Keratinocyte (primary cell): Measurements from ENCODE around the gene RGS3. TPM values are rescaled to one million over a fixed set of nuclear protein-coding genes. Genes with fewer than 3 reads are reported as not detected.
A peak's percentile ranks its signal among the peaks of the same experiment; 100 is the strongest.

Source experiments
- DNase-seq: peaks from one replicate; pipeline ENCODE4 v3.0.0-alpha.2; 2011; ENCODE audit warnings: low read depth, missing footprints, low spot score
- FAIRE-seq: peaks from 2 replicates; lab custom pipeline; 2011; peaks lifted over from hg19 to GRCh38; lab: Jason Lieb, UNC
- H2AFZ ChIP-seq: 2 replicates; pipeline ENCODE4 v1.6.0; 2012; ENCODE audit warnings: low read length, control low read depth, inconsistent platforms; ENCODE audit not compliant: control insufficient read depth
- H3K27ac ChIP-seq: 2 replicates; pipeline ENCODE4 v1.5.1; 2011; ENCODE audit warnings: low read length; ENCODE audit not compliant: control insufficient read depth, insufficient read depth
- H3K27me3 ChIP-seq: 3 replicates; pipeline ENCODE4 v1.6.0; 2011; ENCODE audit warnings: low read length; ENCODE audit not compliant: control insufficient read depth, insufficient read depth; ENCODE audit errors: extremely low read depth
- H3K36me3 ChIP-seq, 2 experiments: 2 replicates in 1 of 2; 3 replicates in 1 of 2; pipeline ENCODE4 v1.5.1; 2011; ENCODE audit warnings: low read length in 2 of 2, mild to moderate bottlenecking in 1 of 2; ENCODE audit not compliant: control insufficient read depth in 2 of 2, insufficient read depth in 2 of 2; ENCODE audit errors: extremely low read depth in 1 of 2
- H3K4me1 ChIP-seq: 3 replicates; pipeline ENCODE4 v1.5.1; 2011; ENCODE audit warnings: low read length; ENCODE audit not compliant: control insufficient read depth, insufficient read depth; ENCODE audit errors: extremely low read depth
- H3K4me2 ChIP-seq: 3 replicates; pipeline ENCODE4 v1.6.0; 2011; ENCODE audit warnings: low read depth, low read length; ENCODE audit not compliant: control insufficient read depth, insufficient read depth; ENCODE audit errors: extremely low read depth
- H3K4me3 ChIP-seq, 3 experiments: fragments of 200-600 bp in 1 of 3; sonication (generic) in 1 of 3; 2 replicates in 2 of 3; 3 replicates in 1 of 3; pipeline ENCODE4 v1.5.1; 2011 to 2016; ENCODE audit warnings: low read length in 3 of 3, mild to moderate bottlenecking in 3 of 3, control low read depth in 2 of 3, inconsistent platforms in 1 of 3, low read depth in 1 of 3, mixed read lengths in 1 of 3, mixed run types in 1 of 3, moderate library complexity in 1 of 3; ENCODE audit not compliant: control insufficient read depth in 2 of 3, insufficient read depth in 2 of 3; ENCODE audit errors: extremely low read depth in 1 of 3
- H3K79me2 ChIP-seq: 2 replicates; pipeline ENCODE4 v1.6.0; 2012; ENCODE audit warnings: low read length; ENCODE audit not compliant: control insufficient read depth, insufficient read depth
- H3K9ac ChIP-seq: 3 replicates; pipeline ENCODE4 v1.6.0; 2011; ENCODE audit warnings: low read length; ENCODE audit not compliant: control insufficient read depth, insufficient read depth; ENCODE audit errors: extremely low read depth
- H3K9me1 ChIP-seq: 3 replicates; pipeline ENCODE4 v1.6.0; 2011; ENCODE audit warnings: low read length; ENCODE audit not compliant: control insufficient read depth, insufficient read depth; ENCODE audit errors: extremely low read depth
- H3K9me3 ChIP-seq: 2 replicates; pipeline ENCODE4 v1.5.1; 2012; ENCODE audit warnings: low read depth, low read length; ENCODE audit not compliant: control insufficient read depth
- H4K20me1 ChIP-seq: 3 replicates; pipeline ENCODE4 v1.6.0; 2011; ENCODE audit warnings: low read length; ENCODE audit not compliant: control insufficient read depth, insufficient read depth; ENCODE audit errors: extremely low read depth
- CTCF ChIP-seq, 3 experiments: IDR thresholded peaks in 1 of 3; conservative IDR thresholded peaks in 1 of 3; optimal IDR thresholded peaks in 1 of 3; 2 replicates in 2 of 3; 3 replicates in 1 of 3; pipeline versions ENCODE3 to v1.5.1; 2011; ENCODE audit warnings: low read length in 3 of 3, mild to moderate bottlenecking in 3 of 3, moderate library complexity in 2 of 3, control low read depth in 1 of 3, inconsistent platforms in 1 of 3; ENCODE audit not compliant: insufficient read depth in 2 of 3; ENCODE audit errors: extremely low read depth in 1 of 3
- EZH2 ChIP-seq: IDR thresholded peaks from one replicate; pipeline ENCODE4 v1.6.1; 2012; ENCODE audit warnings: inconsistent platforms, mild to moderate bottlenecking, low read length, moderate library complexity
- dilution Hi-C: fragments of 300-500 bp; cut with MboI; formaldehyde crosslinking; loops from one replicate; pipeline ENCODE4 v1.7.0; 2020; ENCODE audit warnings: low sequenced_read_pairs; ENCODE audit not compliant: extremely low pct_ligation_motif_present
- polyA plus RNA-seq, 5 experiments: library from polyadenylated mRNA; depleted of rRNA in 3 of 5; stranded (reverse) in 3 of 5; stranded (forward) in 1 of 5; unstranded in 1 of 5; fragments of >200 nt; gene quantifications; 1 replicate in 1 of 5; 2 replicates in 3 of 5; 3 replicates in 1 of 5; pipeline versions ENCODE4 v1.2.1 to v1.2.3, GENCODE V29; 2011 to 2012; ENCODE audit warnings: missing spikeins in 2 of 5, low read depth in 1 of 5, low replicate concordance in 1 of 5

The RGS3 gene
- polyA plus RNA-seq, 1 donor (not counting 4 experiments of a cell fraction or from before 2014, with no cell fraction given), result 19.6 TPM

GRCh38 chr9:113572076-113572861 is 108.7 kb downstream of the RGS3 start:
- no peak overlapping the region for H3K4me2 ChIP-seq
- peaks cover 49% of the 10 kb centered on the region for H3K79me2 ChIP-seq
- H2AFZ ChIP-seq, result no peak overlapping the region
- H3K27me3 ChIP-seq, result no peaks in the 10 kb centered on the region
- no peak overlapping the region for H3K4me3 ChIP-seq
- TF ChIP-seq EZH2 (no peak), CTCF (optimal IDR thresholded peaks at IDR 0.05 in 1 of 3, IDR thresholded peaks at IDR 0.05 in 1 of 3, conservative IDR thresholded peaks at IDR 0.05 in 1 of 3; ENCODE audit: extremely low read depth in 1 of 3, insufficient read depth in 2 of 3, low read length in 3 of 3) (no peak)
- FAIRE-seq, result no peak
- H3K4me1 ChIP-seq, result peaks cover 42% of the 10 kb centered on the region
- no peak overlapping the region for H3K27ac ChIP-seq
- H4K20me1 ChIP-seq, result no peaks in the 10 kb centered on the region
- peaks cover 3 to 15% of the 10 kb centered on the region in 2 experiments for H3K36me3 ChIP-seq
- dilution Hi-C loops, result no loop called here
- DNase-seq, result no peak
- H3K9ac ChIP-seq, result no peak overlapping the region
- peaks cover 2% of the 10 kb centered on the region for H3K9me1 ChIP-seq
- no peaks in the 10 kb centered on the region for H3K9me3 ChIP-seq

DNA sequence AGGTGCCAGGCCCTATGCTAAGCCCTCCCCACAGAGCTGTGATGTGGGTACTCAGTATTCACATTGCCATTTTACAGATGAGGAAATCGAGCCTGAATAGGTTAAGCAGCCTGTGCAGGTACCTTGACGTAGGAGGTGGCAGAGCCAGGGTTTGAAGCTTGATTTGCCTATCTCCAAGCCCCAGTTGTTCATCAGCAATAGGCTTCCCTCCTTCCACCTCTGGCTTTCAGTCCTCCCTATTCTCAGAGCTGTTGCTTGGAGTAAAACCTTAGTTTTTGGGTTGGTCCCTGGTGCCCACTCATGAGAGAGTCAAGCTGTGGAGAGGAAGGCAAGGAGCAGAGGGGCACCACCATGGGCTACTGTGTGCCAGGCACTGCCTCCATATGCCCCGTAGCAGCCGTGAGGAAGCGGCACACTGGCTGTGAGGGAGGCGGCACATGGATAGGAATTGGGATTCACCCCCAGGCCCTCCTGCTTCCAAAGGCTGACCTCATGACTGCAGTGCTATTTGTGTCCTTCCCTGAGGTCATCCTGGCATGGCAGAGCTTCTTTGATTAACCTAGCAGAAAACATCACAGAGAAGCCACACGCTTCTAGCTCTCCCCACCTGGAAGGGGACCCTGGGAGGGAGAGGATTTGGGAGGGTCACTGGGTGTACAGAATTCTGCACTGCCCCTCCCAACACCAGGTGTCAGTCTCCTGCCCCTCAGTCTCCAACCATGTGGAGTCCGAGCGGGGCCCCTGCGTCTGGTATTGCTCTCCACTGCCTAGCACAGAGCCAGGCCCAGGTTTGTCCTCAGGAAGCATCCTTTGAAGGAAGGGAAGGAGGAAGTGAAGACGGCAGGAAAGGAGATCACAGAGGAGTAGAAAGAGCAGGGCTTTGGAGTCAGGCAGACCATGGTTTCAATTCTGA is 109.8 kb downstream of the RGS3 start:
- dilution Hi-C loops, result no loop called here
- Histone ChIP-seq H3K9ac (no peak overlapping the region), H3K27ac (no peak overlapping the region), H3K79me2 (peaks cover 46% of the 10 kb centered on the region), H3K4me2 (no peak overlapping the region), H3K36me3 (peaks cover 2 to 15% of the 10 kb centered on the region in 2 experiments), H4K20me1 (peaks cover 2% of the 10 kb centered on the region), H3K4me3 (no peak overlapping the region), H3K9me1 (peaks cover 7% of the 10 kb centered on the region), H3K4me1 (peaks cover 47% of the 10 kb centered on the region), H3K27me3 (no peaks in the 10 kb centered on the region), H3K9me3 (no peaks in the 10 kb centered on the region), H2AFZ (no peak overlapping the region)
- FAIRE-seq (peak; percentile 9), DNase-seq (no peak)
- TF ChIP-seq EZH2 (no peak), CTCF (optimal IDR thresholded peaks at IDR 0.05 in 1 of 3, IDR thresholded peaks at IDR 0.05 in 1 of 3, conservative IDR thresholded peaks at IDR 0.05 in 1 of 3; ENCODE audit: extremely low read depth in 1 of 3, insufficient read depth in 2 of 3, low read length in 3 of 3) (no peak)
